ENCODE measurements around the gene GRB14. TPM values are rescaled to one million over a fixed set of nuclear protein-coding genes. Genes with fewer than 3 reads are reported as not detected.

The GRB14 gene
- total RNA-seq: 11.6 to 13.6 TPM (median 12.3 TPM) in 3 replicates

DNA sequence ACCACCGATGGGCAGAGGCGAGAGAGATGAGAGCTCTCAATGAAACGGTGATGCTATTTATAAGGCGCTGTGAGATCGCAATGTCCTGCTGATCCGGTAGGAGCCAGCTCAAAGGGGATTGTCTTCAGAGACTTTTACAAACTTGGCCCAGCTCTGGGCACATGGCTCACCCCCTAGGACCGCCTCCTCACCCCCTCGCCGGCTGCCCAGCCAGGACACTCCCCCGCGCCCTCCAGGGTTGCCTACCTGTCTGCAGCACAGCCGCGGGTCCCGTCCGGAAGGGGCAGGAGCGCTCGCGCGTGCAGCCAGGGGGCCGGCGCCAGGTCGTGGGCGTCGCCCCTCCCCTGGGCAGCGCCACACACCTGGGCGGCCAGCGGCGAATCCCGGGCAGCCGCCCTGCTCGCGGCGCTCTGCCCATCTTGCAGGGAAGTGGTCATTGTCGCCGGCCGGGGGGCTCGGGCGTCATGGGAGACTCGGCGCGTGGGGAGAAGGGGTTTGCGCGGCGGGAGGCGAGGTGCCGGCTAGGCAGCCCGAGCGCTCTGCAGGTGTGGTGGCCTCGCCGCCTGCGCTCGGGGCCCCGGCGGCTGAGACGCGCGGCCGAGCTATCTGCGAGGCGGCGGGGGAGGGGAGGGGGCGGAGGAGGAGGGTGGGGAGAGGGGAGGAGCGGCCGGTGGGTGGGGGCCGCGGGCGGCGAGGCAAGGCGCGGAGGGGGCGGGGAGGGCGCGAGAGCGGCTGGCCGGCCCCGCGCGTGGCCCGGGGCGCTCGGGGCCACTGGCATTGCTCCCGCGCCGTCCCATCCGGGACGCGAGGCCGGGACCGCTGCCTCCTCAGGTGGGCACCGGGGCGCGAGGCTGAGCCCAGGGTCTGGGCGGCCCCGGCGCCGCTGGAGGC lies at the start of gene GRB14:
Gene GRB14, minus strand, starts transcription at position 610 of the 891 bp plus-strand sequence. Its CDS starts 173 bp downstream, at position 437.
- H3K4me3 Mint-ChIP-seq: peak within 1 kb of the TSS; percentile 83
- H3K27me3 Mint-ChIP-seq (ENCODE audit: low read depth): peaks cover 21% of the 10 kb centered on the region
- TF ChIP-seq, protein P1, sequence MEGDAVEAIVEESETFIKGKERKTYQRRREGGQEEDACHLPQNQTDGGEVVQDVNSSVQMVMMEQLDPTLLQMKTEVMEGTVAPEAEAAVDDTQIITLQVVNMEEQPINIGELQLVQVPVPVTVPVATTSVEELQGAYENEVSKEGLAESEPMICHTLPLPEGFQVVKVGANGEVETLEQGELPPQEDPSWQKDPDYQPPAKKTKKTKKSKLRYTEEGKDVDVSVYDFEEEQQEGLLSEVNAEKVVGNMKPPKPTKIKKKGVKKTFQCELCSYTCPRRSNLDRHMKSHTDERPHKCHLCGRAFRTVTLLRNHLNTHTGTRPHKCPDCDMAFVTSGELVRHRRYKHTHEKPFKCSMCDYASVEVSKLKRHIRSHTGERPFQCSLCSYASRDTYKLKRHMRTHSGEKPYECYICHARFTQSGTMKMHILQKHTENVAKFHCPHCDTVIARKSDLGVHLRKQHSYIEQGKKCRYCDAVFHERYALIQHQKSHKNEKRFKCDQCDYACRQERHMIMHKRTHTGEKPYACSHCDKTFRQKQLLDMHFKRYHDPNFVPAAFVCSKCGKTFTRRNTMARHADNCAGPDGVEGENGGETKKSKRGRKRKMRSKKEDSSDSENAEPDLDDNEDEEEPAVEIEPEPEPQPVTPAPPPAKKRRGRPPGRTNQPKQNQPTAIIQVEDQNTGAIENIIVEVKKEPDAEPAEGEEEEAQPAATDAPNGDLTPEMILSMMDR (IDR thresholded peaks at IDR 0.05; ENCODE audit: unreplicated experiment): no peak
- no peaks in the 10 kb centered on the region for H3K9me3 Mint-ChIP-seq
- peaks cover 3% of the 10 kb centered on the region for H3K36me3 Mint-ChIP-seq
- DNase-seq (ENCODE audit: low spot score in 2 of 2, unreplicated experiment in 2 of 2): peak; percentile 26 to 56
- peak within 1 kb of the TSS; percentile 62 for H3K27ac Mint-ChIP-seq
- peaks cover 35% of the 10 kb centered on the region for H3K4me1 Mint-ChIP-seq

DNA sequence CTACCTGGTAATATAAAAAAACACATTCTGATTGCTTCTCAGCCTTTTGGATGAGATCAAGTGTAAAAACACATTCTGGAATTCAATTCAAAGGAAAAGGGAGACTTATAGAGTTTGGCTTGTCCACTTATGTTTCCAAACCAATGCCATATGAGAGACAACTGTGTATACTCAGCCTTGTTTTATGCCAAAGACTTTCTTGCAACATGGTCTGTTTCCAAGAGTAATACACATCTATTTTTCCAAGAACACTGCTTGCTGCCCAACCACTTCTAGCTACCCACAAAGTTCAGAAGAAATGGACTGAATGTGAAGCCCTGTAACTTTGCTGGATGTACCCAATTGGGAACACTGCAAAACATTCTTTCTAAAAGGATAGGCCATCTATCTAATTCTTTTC lies 48.0 kb upstream of the GRB14 start:
- DNase-seq (ENCODE audit: low spot score in 2 of 2, unreplicated experiment in 2 of 2): no peak

DNA sequence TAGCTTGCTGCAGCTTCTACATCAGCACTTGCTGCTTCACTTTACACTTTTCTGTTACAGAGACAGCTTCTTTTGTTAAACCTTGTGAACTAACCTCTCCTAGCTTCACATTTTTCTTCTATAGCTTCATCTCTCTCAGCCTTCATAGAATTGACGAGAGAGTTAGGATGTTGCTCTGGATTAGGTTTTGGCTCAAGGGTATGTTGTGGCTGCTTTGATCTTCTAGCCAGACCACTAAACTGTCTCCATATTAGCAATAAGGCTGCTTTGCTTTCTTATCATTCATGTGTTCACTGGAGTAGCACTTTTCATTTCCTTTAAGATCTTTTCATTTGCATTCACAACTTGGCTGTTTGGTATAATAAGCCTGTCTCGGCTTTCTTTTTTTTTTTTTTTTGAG lies 46.3 kb upstream of the GRB14 start:
- DNase-seq (ENCODE audit: low spot score in 2 of 2, unreplicated experiment in 2 of 2): no peak
- no peak overlapping the region for H3K27ac Mint-ChIP-seq
- H3K27me3 Mint-ChIP-seq (ENCODE audit: low read depth): no peaks in the 10 kb centered on the region
- H3K36me3 Mint-ChIP-seq: peaks cover 2% of the 10 kb centered on the region
- H3K4me1 Mint-ChIP-seq: no peaks in the 10 kb centered on the region
- TF ChIP-seq, protein P1 (IDR thresholded peaks at IDR 0.05; ENCODE audit: unreplicated experiment): no peak
- peaks cover 11% of the 10 kb centered on the region for H3K9me3 Mint-ChIP-seq
- H3K4me3 Mint-ChIP-seq: no peak overlapping the region

More for the DNA sequence above, 48.0 kb upstream of the GRB14 start:
- H3K27me3 Mint-ChIP-seq (ENCODE audit: low read depth): no peaks in the 10 kb centered on the region
- H3K27ac Mint-ChIP-seq: no peak overlapping the region
- peaks cover 2% of the 10 kb centered on the region for H3K36me3 Mint-ChIP-seq
- H3K9me3 Mint-ChIP-seq: peaks cover 11% of the 10 kb centered on the region
- no peak overlapping the region for H3K4me3 Mint-ChIP-seq
- TF ChIP-seq, protein P1 (IDR thresholded peaks at IDR 0.05; ENCODE audit: unreplicated experiment): no peak
- H3K4me1 Mint-ChIP-seq: no peaks in the 10 kb centered on the region

DNA sequence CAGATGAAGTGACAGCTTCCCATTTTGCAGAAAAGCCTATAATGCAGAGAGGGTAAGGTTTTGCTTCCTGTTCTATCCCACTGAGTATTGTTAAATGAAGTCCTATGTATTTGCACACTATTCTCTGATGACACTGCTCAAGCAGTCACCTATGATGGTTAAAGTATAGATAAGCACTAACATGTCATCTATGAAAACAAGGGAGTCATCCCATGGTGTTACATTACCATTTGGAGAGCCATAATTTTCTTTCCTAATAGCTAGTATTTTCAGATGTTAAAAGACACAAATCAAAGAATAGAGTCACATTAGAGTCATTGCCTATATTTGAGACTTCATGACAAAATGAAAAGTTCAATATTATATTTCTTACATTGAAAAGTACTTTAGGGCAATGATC lies 42.8 kb upstream of the GRB14 start:
- no peaks in the 10 kb centered on the region for H3K4me1 Mint-ChIP-seq
- H3K4me3 Mint-ChIP-seq: no peak overlapping the region
- H3K27ac Mint-ChIP-seq: no peak overlapping the region
- TF ChIP-seq, protein P1 (IDR thresholded peaks at IDR 0.05; ENCODE audit: unreplicated experiment): no peak
- no peak for DNase-seq (ENCODE audit: low spot score in 2 of 2, unreplicated experiment in 2 of 2)
- H3K9me3 Mint-ChIP-seq: peaks cover 11% of the 10 kb centered on the region
- H3K27me3 Mint-ChIP-seq (ENCODE audit: low read depth): no peaks in the 10 kb centered on the region
- peaks cover 2% of the 10 kb centered on the region for H3K36me3 Mint-ChIP-seq

DNA sequence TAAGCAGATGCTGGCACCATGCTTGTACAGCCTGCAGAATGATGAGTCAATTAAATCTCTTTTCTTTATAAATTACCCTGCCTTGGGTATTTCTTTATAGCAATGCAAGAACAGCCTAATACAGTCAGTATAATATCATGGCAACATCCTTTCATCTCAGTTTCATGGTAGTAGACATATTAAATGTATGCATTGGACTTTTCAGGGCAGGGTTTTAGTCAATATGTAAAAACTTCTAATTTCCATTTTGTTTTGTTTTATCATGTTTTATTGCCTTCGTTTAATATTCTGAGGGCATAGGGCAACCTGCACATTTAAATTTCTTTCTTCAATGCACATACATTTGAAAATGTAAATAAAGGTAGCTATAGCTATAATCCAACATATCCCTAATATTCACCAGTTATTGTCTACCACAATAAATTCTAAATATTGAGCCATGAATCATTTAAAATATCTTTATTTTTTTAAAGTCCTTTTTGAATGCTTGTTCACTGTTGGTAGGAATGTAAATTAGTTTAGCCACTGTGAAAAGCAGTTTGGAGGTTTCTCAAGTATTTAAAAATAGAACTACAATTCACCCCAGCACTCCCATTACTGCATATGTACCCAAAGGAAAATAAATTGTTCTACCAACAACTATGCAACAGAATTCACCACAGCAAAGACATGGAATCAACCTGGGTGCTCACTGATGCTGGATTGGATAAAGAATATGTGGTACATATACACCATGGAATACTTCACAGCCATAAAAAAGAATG lies 41.8 kb upstream of the GRB14 start:
- TF ChIP-seq, protein P1 (IDR thresholded peaks at IDR 0.05; ENCODE audit: unreplicated experiment): no peak
- no peak overlapping the region for H3K27ac Mint-ChIP-seq
- no peaks in the 10 kb centered on the region for H3K4me1 Mint-ChIP-seq
- DNase-seq (ENCODE audit: low spot score in 2 of 2, unreplicated experiment in 2 of 2): no peak
- peaks cover 5% of the 10 kb centered on the region for H3K36me3 Mint-ChIP-seq
- no peak overlapping the region for H3K4me3 Mint-ChIP-seq
- peaks cover 13% of the 10 kb centered on the region for H3K9me3 Mint-ChIP-seq
- no peaks in the 10 kb centered on the region for H3K27me3 Mint-ChIP-seq (ENCODE audit: low read depth)

All from mesothelial cell of epicardium (in vitro differentiated cells).